ENCODE data around the gene NMNAT3.
A peak's percentile ranks its signal among the peaks of the same experiment; 100 is the strongest.
"Not testable (repeated sequence)": the region's sequence is repeated elsewhere in the genome, so short reads cannot be mapped to it uniquely, and the experiment has no call there.

Gene NMNAT3

GRCh38 chr3:139633511-139633910, 44.3 kb downstream of the NMNAT3 start:
- no peak for FAIRE-seq

- peak; percentile 88 for FAIRE-seq
Measured at GRCh38 chr3:139630542-139630941, 47.2 kb downstream of the NMNAT3 start.

- FAIRE-seq, result no peak
Measured at GRCh38 chr3:139629033-139629432, 48.7 kb downstream of the NMNAT3 start.

- no peak for FAIRE-seq
Measured at GRCh38 chr3:139627759-139628158, 50.0 kb downstream of the NMNAT3 start.

GRCh38 chr3:139620438-139620837, 57.3 kb downstream of the NMNAT3 start:
- no peak for FAIRE-seq

- no peak for FAIRE-seq
Measured at GRCh38 chr3:139619484-139619883, 58.3 kb downstream of the NMNAT3 start.

- no peak for FAIRE-seq
Measured at GRCh38 chr3:139617672-139618268, 60.0 kb downstream of the NMNAT3 start.

GRCh38 chr3:139611528-139611927, 66.2 kb downstream of the NMNAT3 start:
- no peak for FAIRE-seq

GRCh38 chr3:139610886-139611285, 66.9 kb downstream of the NMNAT3 start:
- no peak for FAIRE-seq

- no peak for FAIRE-seq
Measured at GRCh38 chr3:139608924-139609323, 68.8 kb downstream of the NMNAT3 start.

- FAIRE-seq, result no peak
Measured at GRCh38 chr3:139608108-139608380, 69.7 kb downstream of the NMNAT3 start.

GRCh38 chr3:139607257-139608107, 70.3 kb downstream of the NMNAT3 start:
- FAIRE-seq, result no peak

- no peak for FAIRE-seq
Measured at GRCh38 chr3:139602003-139602402, 75.8 kb downstream of the NMNAT3 start.

GRCh38 chr3:139601191-139601961, 76.4 kb downstream of the NMNAT3 start:
- FAIRE-seq, result no peak

GRCh38 chr3:139597947-139598346, 79.8 kb downstream of the NMNAT3 start:
- peak; percentile 99 for FAIRE-seq

- FAIRE-seq, result not testable (repeated sequence)
Measured at GRCh38 chr3:139591186-139591585, 86.6 kb downstream of the NMNAT3 start.

GRCh38 chr3:139588450-139588849, 89.3 kb downstream of the NMNAT3 start:
- no peak for FAIRE-seq

GRCh38 chr3:139587797-139588196, 90.0 kb downstream of the NMNAT3 start:
- no peak for FAIRE-seq

- FAIRE-seq, result no peak
Measured at GRCh38 chr3:139586420-139587017, 91.3 kb downstream of the NMNAT3 start.

GRCh38 chr3:139585820-139586219, 92.0 kb downstream of the NMNAT3 start:
- FAIRE-seq, result no peak

- FAIRE-seq, result not testable (repeated sequence)
Measured at GRCh38 chr3:139583651-139584050, 94.1 kb downstream of the NMNAT3 start.

- FAIRE-seq, result no peak
Measured at GRCh38 chr3:139578783-139579182, 99.0 kb downstream of the NMNAT3 start.

- FAIRE-seq, result no peak
Measured at GRCh38 chr3:139577909-139578308, 99.9 kb downstream of the NMNAT3 start.

- FAIRE-seq, result no peak
Measured at GRCh38 chr3:139577346-139577745, 100.4 kb downstream of the NMNAT3 start.
